ENCODE results near the gene ZSWIM1.

DNA sequence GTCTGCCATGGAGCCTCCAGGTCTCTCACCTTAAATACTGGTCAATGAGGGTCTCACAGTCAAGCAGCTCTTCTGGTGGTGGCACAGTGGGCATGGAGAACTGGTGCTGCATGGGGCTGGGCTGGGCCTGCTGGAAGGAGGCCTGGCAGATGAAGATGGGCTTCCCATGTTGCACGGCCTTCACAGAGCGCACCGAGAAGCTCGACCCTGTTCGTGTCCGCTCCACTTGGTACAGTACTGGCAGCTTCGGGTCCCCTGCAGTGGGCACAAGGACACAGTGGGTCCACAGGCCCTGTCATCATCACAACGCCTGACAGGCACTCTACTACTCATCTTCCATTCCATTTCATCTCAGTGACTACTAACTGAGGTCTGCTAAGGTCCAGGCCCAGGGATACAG is 32.6 kb upstream of the ZSWIM1 start:
- TF ChIP-seq, protein P1, sequence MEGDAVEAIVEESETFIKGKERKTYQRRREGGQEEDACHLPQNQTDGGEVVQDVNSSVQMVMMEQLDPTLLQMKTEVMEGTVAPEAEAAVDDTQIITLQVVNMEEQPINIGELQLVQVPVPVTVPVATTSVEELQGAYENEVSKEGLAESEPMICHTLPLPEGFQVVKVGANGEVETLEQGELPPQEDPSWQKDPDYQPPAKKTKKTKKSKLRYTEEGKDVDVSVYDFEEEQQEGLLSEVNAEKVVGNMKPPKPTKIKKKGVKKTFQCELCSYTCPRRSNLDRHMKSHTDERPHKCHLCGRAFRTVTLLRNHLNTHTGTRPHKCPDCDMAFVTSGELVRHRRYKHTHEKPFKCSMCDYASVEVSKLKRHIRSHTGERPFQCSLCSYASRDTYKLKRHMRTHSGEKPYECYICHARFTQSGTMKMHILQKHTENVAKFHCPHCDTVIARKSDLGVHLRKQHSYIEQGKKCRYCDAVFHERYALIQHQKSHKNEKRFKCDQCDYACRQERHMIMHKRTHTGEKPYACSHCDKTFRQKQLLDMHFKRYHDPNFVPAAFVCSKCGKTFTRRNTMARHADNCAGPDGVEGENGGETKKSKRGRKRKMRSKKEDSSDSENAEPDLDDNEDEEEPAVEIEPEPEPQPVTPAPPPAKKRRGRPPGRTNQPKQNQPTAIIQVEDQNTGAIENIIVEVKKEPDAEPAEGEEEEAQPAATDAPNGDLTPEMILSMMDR (IDR thresholded peaks at IDR 0.05), result no peak
- TF ChIP-seq EP300 (IDR thresholded peaks at IDR 0.05) (no peak), POLR2AphosphoS5 (IDR thresholded peaks at IDR 0.05) (no peak), POLR2A (IDR thresholded peaks at IDR 0.05) (no peak)

All from sigmoid colon (tissue), 4 donors.